Loucy (cell line): Measurements from ENCODE around the gene WDR74.

Source experiments
- CTCF ChIP-seq: fragments of 200-600 bp; sonication (generic); conservative IDR thresholded peaks from 2 replicates; pipeline ENCODE4 v1.5.1; 2014; ENCODE audit warnings: mild to moderate bottlenecking, antibody characterized with exemption, low read length
- EZH2phosphoT487 ChIP-seq: fragments of 200-600 bp; IDR thresholded peaks from 2 replicates; pipeline ENCODE4 v1.6.1; 2018; ENCODE audit warnings: antibody characterized with exemption, mild to moderate bottlenecking, moderate library complexity, borderline replicate concordance

DNA sequence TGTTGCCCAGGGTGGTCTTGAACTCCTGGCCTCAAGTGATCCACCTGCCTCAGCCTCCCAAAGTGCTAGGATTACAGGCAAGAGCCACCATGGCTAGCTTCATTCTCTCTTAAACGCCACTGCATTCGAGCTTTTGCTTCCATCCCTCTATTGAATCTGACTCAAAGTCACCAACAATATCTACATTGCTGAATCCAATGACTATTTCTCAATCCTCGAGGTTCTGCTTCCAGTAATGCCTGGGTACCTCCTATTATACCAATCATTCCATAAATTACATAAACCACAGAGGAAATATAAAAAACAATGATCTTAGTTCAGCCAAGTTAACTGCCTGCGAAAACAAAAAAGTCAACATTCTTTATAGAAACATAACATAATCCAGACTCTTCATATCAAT is 22.3 kb downstream of the WDR74 start:
- no peak for TF ChIP-seq CTCF
- no peak for TF ChIP-seq EZH2phosphoT487
